Vagina (tissue), 2 donors: ENCODE results near the gene ELFN2. TPM values are rescaled to one million over a fixed set of nuclear protein-coding genes. Genes with fewer than 3 reads are reported as not detected.

Source experiments
- DNase-seq, 2 donors: peaks; one replicate each; pipeline ENCODE4 v3.0.0-alpha.2; 2017; ENCODE audit errors: extremely low spot score in 2 of 2
- H3K27ac ChIP-seq: fragments of 200-600 bp; sonication (generic); one replicate; pipeline ENCODE4 v1.5.1; 2019
- H3K27me3 ChIP-seq: fragments of 200-600 bp; sonication (generic); one replicate; pipeline ENCODE4 v1.5.1; 2019
- H3K36me3 ChIP-seq, 2 donors: fragments of 200-600 bp; sonication (generic); one replicate each; pipeline ENCODE4 v1.5.1; 2017 to 2019
- H3K4me1 ChIP-seq: fragments of 200-600 bp; sonication (generic); one replicate; pipeline ENCODE4 v1.5.1; 2019
- H3K4me3 ChIP-seq, 2 donors: fragments of 200-600 bp; sonication (generic); 1 replicate in 1 of 2; 2 replicates in 1 of 2; pipeline ENCODE4 v1.5.1; 2016 to 2019
- H3K9me3 ChIP-seq: fragments of 200-600 bp; sonication (generic); one replicate; pipeline ENCODE4 v1.5.1; 2019
- POLR2A ChIP-seq, 2 donors: fragments of 450-650 bp; IDR thresholded peaks; one replicate each; pipeline ENCODE4 v1.6.1; 2017; ENCODE audit warnings: antibody characterized with exemption in 2 of 2, mild to moderate bottlenecking in 2 of 2, moderate library complexity in 2 of 2
- POLR2AphosphoS5 ChIP-seq, 2 donors: sonication (generic); formaldehyde crosslinking; IDR thresholded peaks; one replicate each; pipeline ENCODE4 v1.9.0; 2017; ENCODE audit warnings: antibody characterized with exemption in 2 of 2, mild to moderate bottlenecking in 2 of 2, low read depth in 1 of 2; ENCODE audit not compliant: insufficient read depth in 1 of 2
- intact Hi-C: fragments of 100-400 bp; cut with DNase I; formaldehyde crosslinking; loops from one replicate; pipeline ENCODE4 v1.15.1; 2023
- total RNA-seq: library from RNA; depleted of rRNA; stranded (reverse); fragments of >200 nt; gene quantifications from one replicate; pipeline ENCODE4 v1.2.3, GENCODE V29; 2016
- TF ChIP-seq, protein P1 (sequence below), 3 experiments: fragments of 450-650 bp in 2 of 3; fragments of 200-600 bp in 1 of 3; sonication (generic) in 1 of 3; IDR thresholded peaks; one replicate each; pipeline ENCODE4 v1.5.1; 2017 to 2019; ENCODE audit warnings: antibody characterized with exemption in 3 of 3, mild to moderate bottlenecking in 2 of 3, moderate library complexity in 2 of 3

Gene ELFN2
- total RNA-seq, 1 donor from 2014 or later, result not detected

DNA sequence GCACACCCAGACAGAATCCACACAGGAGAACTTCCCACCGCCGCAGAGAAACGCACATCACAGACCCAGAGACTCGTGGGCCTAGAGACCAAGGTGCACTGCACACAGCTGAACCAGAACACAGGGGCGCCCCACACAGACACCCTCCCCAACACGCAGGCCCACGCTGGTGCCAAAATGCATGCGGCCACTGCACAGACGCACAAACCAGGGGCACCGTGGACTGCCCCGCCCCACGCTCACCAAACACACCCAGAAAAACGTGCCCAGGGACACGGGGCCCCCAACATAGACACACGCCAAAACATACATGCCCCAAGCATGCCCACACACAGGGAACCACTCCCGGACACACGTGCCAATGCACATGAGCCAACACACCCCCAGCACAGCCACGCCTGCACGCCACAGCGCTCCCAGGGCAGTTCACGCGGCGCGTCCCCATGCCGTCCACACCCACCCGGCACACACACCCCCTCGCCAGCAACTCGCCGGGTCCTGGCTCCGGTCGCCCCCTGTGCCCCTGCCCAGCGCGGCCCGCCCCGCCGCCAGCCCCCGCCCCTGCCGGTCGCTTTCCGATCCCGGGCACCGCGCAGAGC is 7.8 kb downstream of the ELFN2 start:
- intact Hi-C loops, result no loop called here
- peaks cover 20% of the 10 kb centered on the region for H3K4me1 ChIP-seq
- H3K36me3 ChIP-seq, result no peaks in the 10 kb centered on the region
- H3K27ac ChIP-seq, result no peak overlapping the region
- TF ChIP-seq POLR2AphosphoS5 (IDR thresholded peaks at IDR 0.05; ENCODE audit: insufficient read depth in 1 of 2, low read depth in 1 of 2) (no peak), POLR2A (IDR thresholded peaks at IDR 0.05) (no peak)
- TF ChIP-seq, protein P1, sequence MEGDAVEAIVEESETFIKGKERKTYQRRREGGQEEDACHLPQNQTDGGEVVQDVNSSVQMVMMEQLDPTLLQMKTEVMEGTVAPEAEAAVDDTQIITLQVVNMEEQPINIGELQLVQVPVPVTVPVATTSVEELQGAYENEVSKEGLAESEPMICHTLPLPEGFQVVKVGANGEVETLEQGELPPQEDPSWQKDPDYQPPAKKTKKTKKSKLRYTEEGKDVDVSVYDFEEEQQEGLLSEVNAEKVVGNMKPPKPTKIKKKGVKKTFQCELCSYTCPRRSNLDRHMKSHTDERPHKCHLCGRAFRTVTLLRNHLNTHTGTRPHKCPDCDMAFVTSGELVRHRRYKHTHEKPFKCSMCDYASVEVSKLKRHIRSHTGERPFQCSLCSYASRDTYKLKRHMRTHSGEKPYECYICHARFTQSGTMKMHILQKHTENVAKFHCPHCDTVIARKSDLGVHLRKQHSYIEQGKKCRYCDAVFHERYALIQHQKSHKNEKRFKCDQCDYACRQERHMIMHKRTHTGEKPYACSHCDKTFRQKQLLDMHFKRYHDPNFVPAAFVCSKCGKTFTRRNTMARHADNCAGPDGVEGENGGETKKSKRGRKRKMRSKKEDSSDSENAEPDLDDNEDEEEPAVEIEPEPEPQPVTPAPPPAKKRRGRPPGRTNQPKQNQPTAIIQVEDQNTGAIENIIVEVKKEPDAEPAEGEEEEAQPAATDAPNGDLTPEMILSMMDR (IDR thresholded peaks at IDR 0.05), result no peak
- peak overlapping the region in 1 of 2 donors; percentile 16 for H3K4me3 ChIP-seq
- no peaks in the 10 kb centered on the region for H3K27me3 ChIP-seq
- H3K9me3 ChIP-seq, result no peaks in the 10 kb centered on the region
- DNase-seq, result no peak

DNA sequence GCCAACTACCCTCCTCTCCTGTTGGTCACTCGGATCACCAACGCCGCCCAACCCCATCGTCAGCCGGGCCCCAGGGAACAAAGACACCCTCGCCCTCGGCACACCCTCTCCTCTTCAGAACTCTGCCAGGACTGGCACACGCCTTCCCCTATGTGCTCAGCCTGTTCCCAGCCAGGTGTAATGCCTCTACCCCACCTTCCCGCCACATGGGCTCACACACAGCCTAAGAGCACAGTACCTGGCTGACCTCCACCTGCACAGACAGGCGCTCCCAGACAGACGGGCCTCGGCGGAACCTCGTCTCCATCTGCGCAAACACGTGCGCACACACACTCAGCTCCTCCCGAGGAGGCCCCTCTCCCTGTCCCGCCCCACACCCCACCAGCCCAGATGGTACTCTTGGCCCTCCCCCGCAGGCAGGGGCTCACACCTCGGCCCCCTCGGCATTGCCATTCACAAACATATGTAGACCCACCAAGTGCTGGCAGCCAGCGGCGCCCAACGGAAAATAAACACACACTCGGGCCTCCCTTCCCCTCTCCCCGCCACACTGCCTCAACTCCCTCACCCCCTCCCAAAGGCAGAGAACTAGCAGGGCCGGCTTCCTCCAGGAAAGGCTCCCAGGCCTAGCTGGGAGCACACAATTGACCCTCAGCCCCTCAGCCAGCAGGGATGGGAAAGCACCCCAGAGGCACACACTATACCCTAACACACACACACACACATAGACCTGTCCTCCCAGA is 8.5 kb downstream of the ELFN2 start:
- Histone ChIP-seq H3K4me1 (peaks cover 20% of the 10 kb centered on the region), H3K9me3 (no peaks in the 10 kb centered on the region), H3K4me3 (no peak overlapping the region), H3K27ac (no peak overlapping the region), H3K36me3 (no peaks in the 10 kb centered on the region), H3K27me3 (no peaks in the 10 kb centered on the region)
- DNase-seq, result no peak
- TF ChIP-seq, protein P1 (IDR thresholded peaks at IDR 0.05), result no peak
- no peak for TF ChIP-seq POLR2A (IDR thresholded peaks at IDR 0.05)
- intact Hi-C loops, result no loop called here

DNA sequence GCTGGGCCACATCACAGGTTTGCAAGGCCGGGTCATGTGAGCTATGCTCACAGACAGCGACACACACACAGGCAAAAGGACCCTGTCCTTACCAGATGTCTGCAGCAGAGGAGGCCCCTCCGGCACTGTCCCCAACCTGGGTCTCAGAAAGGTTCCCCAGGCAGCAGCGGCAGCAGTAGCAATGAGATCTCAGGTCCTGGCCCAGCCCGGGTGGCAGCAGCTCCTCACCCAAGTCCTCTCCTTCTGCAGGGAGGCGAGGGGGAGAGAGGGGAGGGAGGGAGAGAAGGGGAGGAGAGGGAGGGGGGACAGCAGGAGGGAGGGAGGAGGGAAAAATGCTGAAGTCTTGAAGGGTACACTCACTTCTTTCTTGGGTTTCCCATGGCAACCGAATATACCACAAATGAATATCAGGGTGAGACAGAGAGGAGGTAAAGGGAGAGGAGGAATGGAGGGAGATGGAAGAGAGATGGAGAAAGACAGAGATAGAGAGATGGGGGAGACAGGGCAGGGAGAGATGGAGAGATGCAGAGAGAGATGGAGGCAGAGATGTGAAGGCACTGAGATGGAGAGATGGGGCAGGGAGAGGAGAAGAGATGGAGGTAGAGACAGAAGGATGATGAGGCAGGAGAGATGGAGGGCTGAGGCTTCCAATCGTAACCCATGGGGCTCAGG is 9.5 kb downstream of the ELFN2 start:
- no peak overlapping the region for H3K4me3 ChIP-seq
- no peaks in the 10 kb centered on the region for H3K9me3 ChIP-seq
- H3K36me3 ChIP-seq, result no peaks in the 10 kb centered on the region
- H3K27ac ChIP-seq, result no peak overlapping the region
- intact Hi-C loops, result no loop called here
- TF ChIP-seq POLR2A (IDR thresholded peaks at IDR 0.05), result no peak
- TF ChIP-seq POLR2AphosphoS5 (IDR thresholded peaks at IDR 0.05; ENCODE audit: insufficient read depth in 1 of 2, low read depth in 1 of 2), result no peak
- TF ChIP-seq, protein P1 (IDR thresholded peaks at IDR 0.05), result no peak
- H3K4me1 ChIP-seq, result peaks cover 20% of the 10 kb centered on the region
- no peak for DNase-seq
- H3K27me3 ChIP-seq, result no peaks in the 10 kb centered on the region

DNA sequence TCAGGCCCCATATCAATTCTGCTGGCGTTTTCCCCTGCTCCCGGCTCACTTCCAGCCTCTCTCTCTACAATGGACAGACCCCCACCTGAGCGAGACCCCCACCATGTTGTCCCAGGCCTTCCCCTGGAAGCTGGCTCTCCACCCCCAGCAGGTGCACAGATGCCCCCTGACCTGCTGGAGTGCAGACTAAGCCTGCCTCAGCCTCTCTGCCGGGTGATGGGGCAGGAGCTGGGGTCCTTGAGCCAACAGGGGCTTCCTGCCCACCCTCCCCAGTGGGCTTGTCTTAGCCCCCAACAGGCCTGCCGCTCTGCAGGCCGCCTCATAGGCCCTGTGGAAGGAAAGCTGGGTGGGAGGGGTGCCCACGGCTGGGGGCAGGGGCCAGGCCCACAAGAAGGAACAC is 10.0 kb downstream of the ELFN2 start:
- H3K4me1 ChIP-seq, result peaks cover 20% of the 10 kb centered on the region
- intact Hi-C loops, result no loop called here
- no peak overlapping the region for H3K4me3 ChIP-seq
- TF ChIP-seq POLR2A (IDR thresholded peaks at IDR 0.05) (no peak), POLR2AphosphoS5 (IDR thresholded peaks at IDR 0.05; ENCODE audit: insufficient read depth in 1 of 2, low read depth in 1 of 2) (no peak)
- TF ChIP-seq, protein P1 (IDR thresholded peaks at IDR 0.05), result no peak
- no peak overlapping the region for H3K27ac ChIP-seq
- H3K9me3 ChIP-seq, result no peaks in the 10 kb centered on the region
- H3K27me3 ChIP-seq, result no peaks in the 10 kb centered on the region
- no peaks in the 10 kb centered on the region for H3K36me3 ChIP-seq
- DNase-seq, result no peak

DNA sequence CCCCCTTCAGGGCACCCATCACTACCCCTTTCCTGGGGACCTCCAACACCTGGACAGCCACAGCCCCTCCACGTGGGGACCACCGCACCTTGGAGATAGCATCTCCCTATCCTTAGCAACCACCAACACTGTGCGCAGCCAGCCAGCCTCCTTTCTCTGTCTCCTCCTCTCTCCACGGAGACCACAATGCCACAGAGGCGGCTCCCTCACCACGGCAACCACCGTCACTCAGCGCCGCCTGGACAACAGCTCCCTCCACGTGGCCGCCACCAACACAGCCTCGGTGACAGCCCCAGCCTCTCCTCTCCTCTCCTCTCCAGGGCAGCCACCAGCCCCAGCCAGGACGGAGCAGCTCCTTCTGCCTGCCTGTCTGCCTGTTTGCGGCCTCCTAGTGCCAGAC is 10.5 kb downstream of the ELFN2 start:
- no peaks in the 10 kb centered on the region for H3K9me3 ChIP-seq
- peaks cover 20% of the 10 kb centered on the region for H3K4me1 ChIP-seq
- TF ChIP-seq POLR2AphosphoS5 (IDR thresholded peaks at IDR 0.05; ENCODE audit: insufficient read depth in 1 of 2, low read depth in 1 of 2) (no peak), POLR2A (IDR thresholded peaks at IDR 0.05) (no peak)
- TF ChIP-seq, protein P1 (IDR thresholded peaks at IDR 0.05), result no peak
- no peak overlapping the region for H3K27ac ChIP-seq
- H3K27me3 ChIP-seq, result no peaks in the 10 kb centered on the region
- H3K36me3 ChIP-seq, result no peaks in the 10 kb centered on the region
- intact Hi-C loops, result no loop called here
- H3K4me3 ChIP-seq, result no peak overlapping the region
- DNase-seq, result no peak
